Neuronal stem cell (in vitro differentiated cells): ENCODE data around the gene RPP38.

Source experiments
- DNase-seq: peaks from one replicate; pipeline ENCODE4 v3.0.0-alpha.2; 2013; ENCODE audit warnings: low spot score
- H2AFZ ChIP-seq: one replicate; pipeline ENCODE4 v1.6.1; 2013; ENCODE audit warnings: mild to moderate bottlenecking, low read length, inconsistent platforms
- H2AK5ac ChIP-seq: 2 replicates; pipeline ENCODE4 v1.6.1; 2013; ENCODE audit warnings: low read depth, mild to moderate bottlenecking, inconsistent platforms, low read length, moderate library complexity, mixed read lengths
- H2BK120ac ChIP-seq: 2 replicates; pipeline ENCODE4 v1.6.1; 2013; ENCODE audit warnings: low read depth, mild to moderate bottlenecking, inconsistent platforms, low read length, moderate library complexity, mixed read lengths
- H2BK12ac ChIP-seq: one replicate; pipeline ENCODE4 v1.6.1; 2013; ENCODE audit warnings: low read length, inconsistent platforms
- H2BK15ac ChIP-seq: 2 replicates; pipeline ENCODE4 v1.6.1; 2013; ENCODE audit warnings: mild to moderate bottlenecking, low read length, inconsistent platforms, mixed read lengths
- H2BK5ac ChIP-seq: one replicate; pipeline ENCODE4 v1.6.1; 2013; ENCODE audit warnings: inconsistent platforms, mild to moderate bottlenecking, low read length, moderate library complexity
- H3K14ac ChIP-seq: one replicate; pipeline ENCODE4 v1.6.1; 2013; ENCODE audit warnings: low read length, inconsistent platforms
- H3K18ac ChIP-seq: 2 replicates; pipeline ENCODE4 v1.6.1; 2013; ENCODE audit warnings: low read length, inconsistent platforms
- H3K23ac ChIP-seq: 2 replicates; pipeline ENCODE4 v1.6.1; 2013; ENCODE audit warnings: low read depth, mild to moderate bottlenecking, mixed read lengths, low read length, inconsistent platforms; ENCODE audit not compliant: poor library complexity
- H3K27ac ChIP-seq: replicated peaks from 3 replicates; pipeline ENCODE4 v1.5.1; 2013; ENCODE audit warnings: low read length, inconsistent platforms
- H3K27me3 ChIP-seq, 3 experiments: 2 replicates each; pipeline ENCODE4 v1.6.1; 2013; ENCODE audit warnings: low read length in 3 of 3, mild to moderate bottlenecking in 2 of 3, inconsistent platforms in 1 of 3, low read depth in 1 of 3, mixed read lengths in 1 of 3, moderate library complexity in 1 of 3; ENCODE audit not compliant: control insufficient read depth in 3 of 3, insufficient read depth in 3 of 3
- H3K36me3 ChIP-seq, 2 donors: replicated peaks in 1 of 2; 2 replicates each; pipeline ENCODE4 v1.6.1; 2013; ENCODE audit warnings: low read length in 2 of 2; ENCODE audit not compliant: control insufficient read depth in 2 of 2, insufficient read depth in 2 of 2
- H3K4ac ChIP-seq: 2 replicates; pipeline ENCODE4 v1.6.1; 2013; ENCODE audit warnings: inconsistent platforms, mild to moderate bottlenecking, low read length, moderate library complexity
- H3K4me1 ChIP-seq, 2 donors: 1 replicate in 1 of 2; 2 replicates in 1 of 2; pipeline ENCODE4 v1.6.1; 2013; ENCODE audit warnings: low read length in 2 of 2, low read depth in 1 of 2; ENCODE audit not compliant: control insufficient read depth in 2 of 2, insufficient read depth in 1 of 2
- H3K4me2 ChIP-seq: one replicate; pipeline ENCODE4 v1.6.1; 2013; ENCODE audit warnings: mild to moderate bottlenecking, low read length, inconsistent platforms; ENCODE audit not compliant: insufficient read depth, poor library complexity, severe bottlenecking
- H3K4me3 ChIP-seq, 2 donors: 2 replicates each; pipeline ENCODE4 v1.5.1; 2013; ENCODE audit warnings: low read length in 2 of 2, mild to moderate bottlenecking in 2 of 2, inconsistent platforms in 1 of 2, moderate library complexity in 1 of 2
- H3K79me1 ChIP-seq: one replicate; pipeline ENCODE4 v1.6.1; 2013; ENCODE audit warnings: low read depth, mild to moderate bottlenecking, inconsistent platforms, low read length, moderate library complexity
- H3K9ac ChIP-seq: one replicate; pipeline ENCODE4 v1.6.1; 2013; ENCODE audit warnings: mild to moderate bottlenecking, low read depth, low read length, inconsistent platforms; ENCODE audit not compliant: poor library complexity
- H3K9me3 ChIP-seq, 2 donors: replicated peaks in 1 of 2; 2 replicates each; pipeline versions ENCODE3 to v1.6.1; 2013; ENCODE audit warnings: low read length in 2 of 2, mild to moderate bottlenecking in 2 of 2, inconsistent platforms in 1 of 2, low read depth in 1 of 2, mixed read lengths in 1 of 2, moderate library complexity in 1 of 2; ENCODE audit not compliant: control insufficient read depth in 2 of 2, insufficient read depth in 1 of 2
- H4K8ac ChIP-seq: one replicate; pipeline ENCODE4 v1.6.1; 2013; ENCODE audit warnings: low read depth, mild to moderate bottlenecking, inconsistent platforms, low read length, moderate library complexity
- H4K91ac ChIP-seq: one replicate; pipeline ENCODE4 v1.6.1; 2013; ENCODE audit warnings: low read length, low read depth, mild to moderate bottlenecking, inconsistent platforms; ENCODE audit not compliant: poor library complexity
- WGBS, 2 donors: extraction: QIAGEN DNeasy Blood & Tissue Kit; methylation state at CpG; one replicate each; pipeline ENCODE4 v1.1.7; 2013; ENCODE audit warnings: missing lambda C conversion rate in 2 of 2, mixed read lengths in 1 of 2; ENCODE audit not compliant: insufficient read length in 2 of 2, insufficient replicate concordance in 1 of 2; ENCODE audit errors: extremely low coverage in 2 of 2; 5-methylcytosine and 5-hydroxymethylcytosine counted together

RPP38 gene

GRCh38 chr10:15122477-15123030 lies 25.4 kb downstream of the RPP38 start:
- no peak for DNase-seq
- H3K9me3 ChIP-seq = peaks cover 0 to 8% of the 10 kb centered on the region in 2 donors
- H3K27ac ChIP-seq = no peak overlapping the region
- no peak overlapping the region for H3K9ac ChIP-seq
- no peak overlapping the region for H3K4ac ChIP-seq
- H3K18ac ChIP-seq = no peak overlapping the region
- H2AK5ac ChIP-seq = no peak overlapping the region
- no CpG with 5 or more reads among the region's 9 CpGs for WGBS, 2 donors
- no peak overlapping the region for H3K4me2 ChIP-seq
- no peak overlapping the region for H4K8ac ChIP-seq
- no peak overlapping the region for H2BK120ac ChIP-seq
- H3K79me1 ChIP-seq = no peaks in the 10 kb centered on the region
- peaks cover 17 to 71% of the 10 kb centered on the region in 2 donors for H3K36me3 ChIP-seq
- no peak overlapping the region for H3K14ac ChIP-seq
- H3K23ac ChIP-seq = no peak overlapping the region
- no peaks in the 10 kb centered on the region for H3K4me1 ChIP-seq
- no peaks in the 10 kb centered on the region for H3K27me3 ChIP-seq
- no peak overlapping the region for H3K4me3 ChIP-seq
- no peak overlapping the region for H2BK15ac ChIP-seq
- no peak overlapping the region for H2BK12ac ChIP-seq
- no peak overlapping the region for H2BK5ac ChIP-seq
- H2AFZ ChIP-seq = no peak overlapping the region
- no peak overlapping the region for H4K91ac ChIP-seq

GRCh38 chr10:15123749-15124184 lies 26.6 kb downstream of the RPP38 start:
- Histone ChIP-seq H3K36me3 (peaks cover 18 to 71% of the 10 kb centered on the region in 2 donors), H2BK12ac (no peak overlapping the region), H2BK120ac (no peak overlapping the region), H3K14ac (no peak overlapping the region), H3K18ac (no peak overlapping the region), H4K91ac (no peak overlapping the region), H3K9ac (no peak overlapping the region), H3K23ac (no peak overlapping the region), H2BK5ac (no peak overlapping the region), H3K9me3 (peaks cover 0 to 4% of the 10 kb centered on the region in 2 donors), H3K4me2 (no peak overlapping the region), H3K4me1 (no peaks in the 10 kb centered on the region), H3K79me1 (no peaks in the 10 kb centered on the region), H2AK5ac (no peak overlapping the region), H3K27ac (no peak overlapping the region), H3K27me3 (no peaks in the 10 kb centered on the region), H2BK15ac (no peak overlapping the region), H2AFZ (no peak overlapping the region), H4K8ac (no peak overlapping the region), H3K4ac (no peak overlapping the region), H3K4me3 (no peak overlapping the region)
- WGBS, 2 donors = no CpG with 5 or more reads among the region's 3 CpGs
- no peak for DNase-seq

DNA sequence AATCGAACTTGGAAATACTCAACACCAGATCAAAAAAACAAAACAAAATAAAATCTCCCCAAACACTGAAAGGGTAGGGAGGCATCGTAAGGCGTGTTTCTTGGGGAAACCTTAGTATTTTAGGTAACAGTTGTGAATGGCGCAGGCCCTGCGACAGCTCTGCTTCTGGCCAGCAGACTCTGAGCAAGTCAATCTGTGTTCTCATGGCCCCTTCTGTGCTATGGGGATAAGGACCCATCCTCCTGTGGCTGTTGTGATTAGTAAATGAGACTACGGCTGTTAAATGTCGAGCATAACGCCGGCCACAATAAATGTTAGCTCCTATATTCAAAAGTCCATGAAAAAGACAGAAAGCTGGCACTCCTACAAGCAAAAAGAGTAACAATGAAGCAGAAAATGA lies 27.0 kb downstream of the RPP38 start:
- no peak for DNase-seq
- Histone ChIP-seq H3K14ac (no peak overlapping the region), H3K79me1 (no peaks in the 10 kb centered on the region), H3K27ac (no peak overlapping the region), H4K8ac (no peak overlapping the region), H3K27me3 (no peaks in the 10 kb centered on the region), H3K36me3 (peaks cover 14 to 71% of the 10 kb centered on the region in 2 donors), H4K91ac (no peak overlapping the region), H2BK12ac (no peak overlapping the region), H3K23ac (no peak overlapping the region), H3K4ac (no peak overlapping the region), H2BK15ac (no peak overlapping the region), H3K9ac (no peak overlapping the region), H3K9me3 (peaks cover 0 to 4% of the 10 kb centered on the region in 2 donors), H2AFZ (no peak overlapping the region), H2BK120ac (no peak overlapping the region), H2BK5ac (no peak overlapping the region), H3K4me1 (no peaks in the 10 kb centered on the region), H3K18ac (no peak overlapping the region), H3K4me3 (no peak overlapping the region), H3K4me2 (no peak overlapping the region), H2AK5ac (no peak overlapping the region)
- WGBS, 2 donors = no CpG with 5 or more reads among the region's 9 CpGs

DNA sequence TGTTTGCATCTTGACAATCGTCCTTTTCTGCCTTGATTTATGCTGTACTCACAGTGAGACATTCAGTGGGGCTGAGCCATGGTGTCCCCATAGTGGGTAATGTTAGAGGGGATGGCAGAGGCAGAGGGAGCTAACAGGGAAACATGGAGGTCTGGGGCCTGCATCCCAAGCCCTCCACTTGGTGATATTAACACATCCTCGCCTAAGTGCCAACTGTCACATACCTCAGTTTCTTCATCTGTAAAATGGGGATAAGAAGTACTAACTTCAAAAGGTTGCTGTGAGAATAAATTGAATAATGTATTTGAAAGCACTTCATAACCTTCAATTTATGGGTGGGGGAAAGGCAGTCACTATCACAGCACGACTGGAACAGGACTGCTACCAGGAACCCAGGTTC lies 27.8 kb downstream of the RPP38 start:
- Histone ChIP-seq H3K27me3 (no peaks in the 10 kb centered on the region), H3K4me3 (peak overlapping the region in 1 of 2 donors; percentile 67), H4K91ac (no peak overlapping the region), H3K9ac (no peak overlapping the region), H3K4me2 (no peak overlapping the region), H3K4ac (no peak overlapping the region), H3K23ac (no peak overlapping the region), H3K9me3 (peaks cover 0 to 4% of the 10 kb centered on the region in 2 donors), H2BK12ac (no peak overlapping the region), H3K27ac (no peak overlapping the region), H2BK5ac (no peak overlapping the region), H3K4me1 (no peaks in the 10 kb centered on the region), H3K14ac (no peak overlapping the region), H3K18ac (no peak overlapping the region), H3K36me3 (peaks cover 8 to 71% of the 10 kb centered on the region in 2 donors), H2AFZ (no peak overlapping the region), H4K8ac (no peak overlapping the region), H3K79me1 (no peaks in the 10 kb centered on the region), H2BK120ac (no peak overlapping the region), H2BK15ac (no peak overlapping the region), H2AK5ac (no peak overlapping the region)
- DNase-seq = no peak
- no CpG with 5 or more reads among the region's 3 CpGs for WGBS, 2 donors
